Measurements from ENCODE around the gene GK2.

Gene GK2

DNA sequence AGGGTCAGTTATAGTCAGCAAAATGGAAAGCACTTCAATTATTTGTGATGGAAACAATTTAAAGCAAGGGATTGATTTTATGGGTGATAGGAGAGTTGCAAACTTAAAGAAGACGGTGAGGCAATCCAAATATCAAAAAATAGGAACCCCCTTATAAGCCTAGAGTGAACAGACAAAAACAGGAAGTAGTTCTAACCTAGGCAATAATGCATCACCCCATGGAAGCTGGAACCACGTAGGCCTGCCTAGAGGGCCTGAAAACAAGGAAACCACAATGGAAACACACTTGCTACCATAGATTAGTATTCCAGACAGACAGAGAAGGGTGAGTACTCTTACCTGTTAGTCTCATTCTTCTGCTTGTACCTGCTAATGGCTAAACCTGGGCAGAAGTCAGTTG, 13.5 kb upstream of the GK2 start:
- Histone ChIP-seq H3K4me3 (ENCODE audit: low read depth, low read length) (no peak overlapping the region), H3K9ac (ENCODE audit: low read depth, low read length) (no peak overlapping the region), H3K9me3 (ENCODE audit: control insufficient read depth, insufficient read depth, low read length) (no peaks in the 10 kb centered on the region), H3K4me1 (ENCODE audit: control insufficient read depth, insufficient read depth, low read length) (no peaks in the 10 kb centered on the region), H3K27me3 (ENCODE audit: control insufficient read depth, insufficient read depth, low read length) (no peaks in the 10 kb centered on the region), H3K36me3 (ENCODE audit: control insufficient read depth, insufficient read depth, low read length) (no peaks in the 10 kb centered on the region)

GRCh38 chr4:79413886-79414285, 5.9 kb upstream of the GK2 start:
- Histone ChIP-seq H3K4me3 (ENCODE audit: low read depth, low read length) (no peak overlapping the region), H3K9ac (ENCODE audit: low read depth, low read length) (no peak overlapping the region), H3K36me3 (ENCODE audit: control insufficient read depth, insufficient read depth, low read length) (no peaks in the 10 kb centered on the region), H3K27me3 (ENCODE audit: control insufficient read depth, insufficient read depth, low read length) (no peaks in the 10 kb centered on the region), H3K9me3 (ENCODE audit: control insufficient read depth, insufficient read depth, low read length) (no peaks in the 10 kb centered on the region), H3K4me1 (ENCODE audit: control insufficient read depth, insufficient read depth, low read length) (peaks cover 5% of the 10 kb centered on the region)

DNA sequence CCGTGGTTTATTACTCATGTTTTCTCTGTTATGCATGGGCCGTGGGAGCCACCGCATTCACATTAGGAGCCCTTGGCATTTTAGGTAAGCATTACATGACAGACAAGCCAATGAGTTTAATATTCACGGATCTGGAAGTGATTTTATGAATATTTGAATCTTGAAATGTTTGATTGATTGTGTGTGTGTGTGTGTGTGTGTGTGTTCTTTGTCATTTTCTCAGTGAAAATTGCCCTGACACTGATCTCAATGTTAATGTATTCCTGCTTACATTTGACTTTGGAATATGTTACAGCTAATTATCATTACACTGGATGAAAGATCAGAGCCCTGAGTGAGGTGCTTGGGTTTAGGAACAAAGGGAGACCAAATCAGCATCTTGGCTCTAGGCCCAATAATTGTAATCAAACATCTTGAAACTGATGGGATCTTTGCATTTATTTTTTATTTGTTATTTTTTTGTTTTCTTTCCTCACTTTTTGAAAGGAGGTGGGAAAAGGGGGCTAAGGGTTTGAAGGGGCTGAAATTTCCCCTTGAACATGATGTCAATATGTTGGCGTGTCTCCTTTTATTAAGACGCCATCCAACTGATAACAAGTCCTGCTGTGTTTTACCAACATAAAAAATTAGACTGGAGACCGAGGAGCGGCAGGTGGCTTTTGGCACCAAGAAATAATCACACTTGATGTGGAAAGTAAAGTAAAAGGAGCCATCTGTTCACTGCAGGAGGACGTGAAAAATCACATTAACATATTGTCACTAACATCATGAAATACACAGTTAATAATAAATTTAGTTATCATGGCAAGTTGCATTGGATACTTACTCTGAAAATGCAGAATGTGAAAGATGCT, 5.2 kb upstream of the GK2 start:
- Histone ChIP-seq H3K4me1 (ENCODE audit: control insufficient read depth, insufficient read depth, low read length) (peaks cover 5% of the 10 kb centered on the region), H3K36me3 (ENCODE audit: control insufficient read depth, insufficient read depth, low read length) (no peaks in the 10 kb centered on the region), H3K27me3 (ENCODE audit: control insufficient read depth, insufficient read depth, low read length) (no peaks in the 10 kb centered on the region), H3K9me3 (ENCODE audit: control insufficient read depth, insufficient read depth, low read length) (no peaks in the 10 kb centered on the region), H3K9ac (ENCODE audit: low read depth, low read length) (no peak overlapping the region), H3K4me3 (ENCODE audit: low read depth, low read length) (no peak overlapping the region)

- Histone ChIP-seq H3K36me3 (ENCODE audit: control insufficient read depth, insufficient read depth, low read length) (no peaks in the 10 kb centered on the region), H3K9ac (ENCODE audit: low read depth, low read length) (no peak overlapping the region), H3K4me1 (ENCODE audit: control insufficient read depth, insufficient read depth, low read length) (no peaks in the 10 kb centered on the region), H3K9me3 (ENCODE audit: control insufficient read depth, insufficient read depth, low read length) (no peaks in the 10 kb centered on the region), H3K27me3 (ENCODE audit: control insufficient read depth, insufficient read depth, low read length) (no peaks in the 10 kb centered on the region), H3K4me3 (ENCODE audit: low read depth, low read length) (no peak overlapping the region)
Measured at GRCh38 chr4:79404666-79405065, 3.4 kb downstream of the GK2 start.

DNA sequence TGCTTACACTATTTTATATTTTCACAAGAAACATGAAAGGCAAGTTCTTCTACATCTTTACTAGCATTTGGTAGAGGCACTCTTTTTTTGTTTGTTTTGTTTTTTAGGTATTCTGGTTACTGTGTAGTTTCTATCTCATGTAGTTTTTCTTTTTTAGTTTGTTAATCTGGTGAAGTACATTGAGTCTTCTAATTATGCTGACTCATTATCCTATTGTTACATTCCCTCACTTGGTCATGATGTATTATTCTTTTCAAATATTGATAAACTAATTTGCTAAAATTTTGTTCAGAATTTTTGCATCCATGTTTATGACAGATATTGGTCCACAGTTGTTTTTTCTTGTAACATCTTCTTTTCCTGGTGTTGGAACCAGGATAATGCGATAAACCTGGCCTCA, 4.7 kb downstream of the GK2 start:
- Histone ChIP-seq H3K9me3 (ENCODE audit: control insufficient read depth, insufficient read depth, low read length) (no peaks in the 10 kb centered on the region), H3K27me3 (ENCODE audit: control insufficient read depth, insufficient read depth, low read length) (no peaks in the 10 kb centered on the region), H3K36me3 (ENCODE audit: control insufficient read depth, insufficient read depth, low read length) (no peaks in the 10 kb centered on the region), H3K4me1 (ENCODE audit: control insufficient read depth, insufficient read depth, low read length) (no peaks in the 10 kb centered on the region), H3K9ac (ENCODE audit: low read depth, low read length) (no peak overlapping the region), H3K4me3 (ENCODE audit: low read depth, low read length) (no peak overlapping the region)

DNA sequence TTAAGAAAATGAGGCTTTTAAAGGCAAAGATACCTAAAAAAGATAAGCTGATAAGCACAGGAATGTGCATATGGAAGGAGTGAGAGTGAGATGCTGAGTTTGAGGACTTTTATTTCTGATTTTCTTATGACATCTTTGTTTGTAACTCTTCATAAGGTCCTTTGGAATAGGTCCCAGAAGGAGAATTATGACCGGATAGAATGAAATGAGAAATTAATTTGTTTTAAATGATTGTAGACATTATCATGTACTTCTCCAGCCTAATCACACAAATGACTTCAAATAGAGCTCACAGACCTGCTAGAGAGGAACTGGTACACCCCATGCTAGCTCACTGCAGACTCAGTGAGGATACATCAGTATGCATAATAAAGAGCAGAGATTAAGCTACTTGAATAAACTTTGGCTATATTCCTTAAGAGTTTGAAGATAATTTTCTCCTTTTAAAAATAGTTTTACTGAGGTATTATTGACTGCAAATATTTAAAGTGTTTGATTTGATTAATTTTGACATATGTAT, 5.6 kb downstream of the GK2 start:
- H3K27me3 ChIP-seq (ENCODE audit: control insufficient read depth, insufficient read depth, low read length): no peaks in the 10 kb centered on the region
- H3K36me3 ChIP-seq (ENCODE audit: control insufficient read depth, insufficient read depth, low read length): no peaks in the 10 kb centered on the region
- H3K4me1 ChIP-seq (ENCODE audit: control insufficient read depth, insufficient read depth, low read length): no peaks in the 10 kb centered on the region
- H3K4me3 ChIP-seq (ENCODE audit: low read depth, low read length): no peak overlapping the region
- no peaks in the 10 kb centered on the region for H3K9me3 ChIP-seq (ENCODE audit: control insufficient read depth, insufficient read depth, low read length)
- H3K9ac ChIP-seq (ENCODE audit: low read depth, low read length): no peak overlapping the region

DNA sequence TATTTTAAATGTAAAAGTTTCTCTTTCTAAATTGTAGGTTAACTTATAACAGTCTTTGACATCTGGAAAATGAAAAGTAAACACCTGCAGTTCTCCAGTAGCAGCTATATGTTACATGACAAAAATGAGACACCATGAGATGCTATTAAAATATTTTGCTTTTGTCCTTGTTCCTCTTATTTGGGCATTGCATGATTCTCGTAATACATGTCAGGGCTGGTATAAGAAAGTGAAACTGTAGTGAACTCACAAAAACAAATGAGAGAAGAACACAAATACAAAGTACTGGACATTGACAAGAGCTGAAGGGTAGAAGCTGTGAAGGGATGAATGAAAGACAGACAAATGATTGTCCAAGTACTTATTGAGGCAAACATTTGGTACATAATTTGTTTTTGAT, 9.0 kb downstream of the GK2 start:
- no peak overlapping the region for H3K4me3 ChIP-seq (ENCODE audit: low read depth, low read length)
- H3K36me3 ChIP-seq (ENCODE audit: control insufficient read depth, insufficient read depth, low read length): no peaks in the 10 kb centered on the region
- H3K9me3 ChIP-seq (ENCODE audit: control insufficient read depth, insufficient read depth, low read length): no peaks in the 10 kb centered on the region
- H3K27me3 ChIP-seq (ENCODE audit: control insufficient read depth, insufficient read depth, low read length): no peaks in the 10 kb centered on the region
- H3K9ac ChIP-seq (ENCODE audit: low read depth, low read length): no peak overlapping the region
- H3K4me1 ChIP-seq (ENCODE audit: control insufficient read depth, insufficient read depth, low read length): no peaks in the 10 kb centered on the region

- no peaks in the 10 kb centered on the region for H3K4me1 ChIP-seq (ENCODE audit: control insufficient read depth, insufficient read depth, low read length)
- H3K9me3 ChIP-seq (ENCODE audit: control insufficient read depth, insufficient read depth, low read length): no peaks in the 10 kb centered on the region
- no peaks in the 10 kb centered on the region for H3K27me3 ChIP-seq (ENCODE audit: control insufficient read depth, insufficient read depth, low read length)
- no peak overlapping the region for H3K4me3 ChIP-seq (ENCODE audit: low read depth, low read length)
- H3K36me3 ChIP-seq (ENCODE audit: control insufficient read depth, insufficient read depth, low read length): no peaks in the 10 kb centered on the region
- H3K9ac ChIP-seq (ENCODE audit: low read depth, low read length): no peak overlapping the region
Measured at GRCh38 chr4:79397951-79398350, 10.1 kb downstream of the GK2 start.

- no peak overlapping the region for H3K4me3 ChIP-seq (ENCODE audit: low read depth, low read length)
- no peaks in the 10 kb centered on the region for H3K36me3 ChIP-seq (ENCODE audit: control insufficient read depth, insufficient read depth, low read length)
- no peaks in the 10 kb centered on the region for H3K9me3 ChIP-seq (ENCODE audit: control insufficient read depth, insufficient read depth, low read length)
- H3K9ac ChIP-seq (ENCODE audit: low read depth, low read length): no peak overlapping the region
- no peaks in the 10 kb centered on the region for H3K27me3 ChIP-seq (ENCODE audit: control insufficient read depth, insufficient read depth, low read length)
- H3K4me1 ChIP-seq (ENCODE audit: control insufficient read depth, insufficient read depth, low read length): no peaks in the 10 kb centered on the region
Measured at GRCh38 chr4:79396794-79397193, 11.2 kb downstream of the GK2 start.

- H3K4me1 ChIP-seq (ENCODE audit: control insufficient read depth, insufficient read depth, low read length): no peaks in the 10 kb centered on the region
- no peaks in the 10 kb centered on the region for H3K9me3 ChIP-seq (ENCODE audit: control insufficient read depth, insufficient read depth, low read length)
- no peaks in the 10 kb centered on the region for H3K27me3 ChIP-seq (ENCODE audit: control insufficient read depth, insufficient read depth, low read length)
- no peak overlapping the region for H3K4me3 ChIP-seq (ENCODE audit: low read depth, low read length)
- no peaks in the 10 kb centered on the region for H3K36me3 ChIP-seq (ENCODE audit: control insufficient read depth, insufficient read depth, low read length)
- no peak overlapping the region for H3K9ac ChIP-seq (ENCODE audit: low read depth, low read length)
Measured at GRCh38 chr4:79395841-79396240, 12.2 kb downstream of the GK2 start.

DNA sequence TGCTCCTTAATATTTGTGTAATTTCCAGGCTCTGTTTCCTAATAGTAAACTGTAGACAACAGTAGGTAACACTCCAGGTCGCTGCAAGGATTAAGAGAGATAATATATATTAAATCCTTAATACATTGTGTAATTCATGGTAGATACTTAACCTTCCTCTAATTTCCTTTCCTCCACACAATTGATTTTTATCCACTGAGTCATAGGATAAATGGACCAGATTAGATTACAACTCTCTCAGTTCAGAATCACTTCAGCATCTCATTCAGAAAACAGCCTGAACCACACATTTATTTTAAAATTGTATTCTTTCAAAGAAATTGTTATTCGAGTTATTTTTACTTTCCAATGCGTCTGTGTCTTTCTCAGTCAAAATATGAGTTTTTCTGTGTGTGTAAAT, 17.1 kb downstream of the GK2 start:
- no peak overlapping the region for H3K4me3 ChIP-seq (ENCODE audit: low read depth, low read length)
- H3K27me3 ChIP-seq (ENCODE audit: control insufficient read depth, insufficient read depth, low read length): no peaks in the 10 kb centered on the region
- no peaks in the 10 kb centered on the region for H3K4me1 ChIP-seq (ENCODE audit: control insufficient read depth, insufficient read depth, low read length)
- no peaks in the 10 kb centered on the region for H3K36me3 ChIP-seq (ENCODE audit: control insufficient read depth, insufficient read depth, low read length)
- H3K9ac ChIP-seq (ENCODE audit: low read depth, low read length): no peak overlapping the region
- no peaks in the 10 kb centered on the region for H3K9me3 ChIP-seq (ENCODE audit: control insufficient read depth, insufficient read depth, low read length)

DNA sequence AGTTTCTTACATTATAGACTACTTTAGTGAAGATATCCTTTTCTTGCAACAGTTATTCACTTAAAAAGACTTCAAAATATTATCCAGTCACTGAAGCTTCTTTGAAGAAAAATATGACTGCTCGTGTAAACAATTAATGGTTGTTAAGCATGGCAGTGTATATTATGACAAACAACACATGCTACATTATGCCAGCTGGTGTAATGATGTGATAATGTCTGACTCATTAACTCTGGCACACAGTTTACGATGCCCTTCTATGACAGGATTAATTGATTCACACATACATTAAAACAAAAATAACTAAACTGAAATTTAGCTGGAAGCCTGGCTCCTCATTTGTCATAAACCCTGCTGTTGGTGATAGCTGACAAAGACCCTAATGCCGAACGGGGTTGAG, 22.4 kb downstream of the GK2 start:
- no peak overlapping the region for H3K9ac ChIP-seq (ENCODE audit: low read depth, low read length)
- H3K4me3 ChIP-seq (ENCODE audit: low read depth, low read length): no peak overlapping the region

More for the DNA sequence above, 22.4 kb downstream of the GK2 start:
- Histone ChIP-seq H3K36me3 (ENCODE audit: control insufficient read depth, insufficient read depth, low read length) (no peaks in the 10 kb centered on the region), H3K4me1 (ENCODE audit: control insufficient read depth, insufficient read depth, low read length) (no peaks in the 10 kb centered on the region), H3K27me3 (ENCODE audit: control insufficient read depth, insufficient read depth, low read length) (no peaks in the 10 kb centered on the region), H3K9me3 (ENCODE audit: control insufficient read depth, insufficient read depth, low read length) (no peaks in the 10 kb centered on the region)
